Lower lobe of right lung (tissue), 2 donors: ENCODE data around the gene DHRSX. TPM values are rescaled to one million over a fixed set of nuclear protein-coding genes. Genes with fewer than 3 reads are reported as not detected.

Experiments
- ATAC-seq, 2 donors: fragments of 200-7000 bp; cut with Tn5 transposase; one replicate each; pipeline ENCODE4 v1.9.1; 2020 to 2022; ENCODE audit warnings: mild to moderate bottlenecking in 2 of 2, moderate library complexity in 2 of 2
- DNase-seq: peaks from one replicate; pipeline ENCODE4 v3.0.0-alpha.2; 2020
- H3K27ac ChIP-seq: fragments of 200-600 bp; one replicate; pipeline ENCODE4 v1.8.0; 2022
- H3K27me3 ChIP-seq: fragments of 200-600 bp; one replicate; pipeline ENCODE4 v1.8.0; 2022; ENCODE audit warnings: low read depth
- H3K36me3 ChIP-seq: fragments of 200-600 bp; one replicate; pipeline ENCODE4 v1.8.0; 2022; ENCODE audit warnings: mild to moderate bottlenecking
- H3K4me1 ChIP-seq: fragments of 200-600 bp; one replicate; pipeline ENCODE4 v1.8.0; 2022
- H3K4me3 ChIP-seq: fragments of 200-600 bp; one replicate; pipeline ENCODE4 v1.8.0; 2022; ENCODE audit warnings: mild to moderate bottlenecking
- H3K9me3 ChIP-seq: fragments of 200-600 bp; one replicate; pipeline ENCODE4 v1.8.0; 2022
- intact Hi-C: fragments of 100-400 bp; cut with DNase I; formaldehyde crosslinking; loops from one replicate; pipeline ENCODE4 v1.11.0; 2022
- total RNA-seq: library from RNA; stranded (reverse); fragmentation: NEBNext Ultra II Directional; extraction: Animal tissue kit (Norgen Biotek cat#: 25700); gene quantifications from one replicate; pipeline ENCODE4 v1.2.1, GENCODE V29; 2021
- TF ChIP-seq, protein P1 (sequence below): fragments of 200-600 bp; IDR thresholded peaks from one replicate; pipeline ENCODE4 v1.8.0; 2022; ENCODE audit warnings: antibody characterized with exemption, mild to moderate bottlenecking
- donor health status: DM: no; HTN: yes; CAD: no; lungs with severe emphysema.

The DHRSX gene
- total RNA-seq, 1 donor from 2014 or later: 31.9 TPM

GRCh38 chrX:2516623-2517022, 15.8 kb upstream of the DHRSX start:
- Histone ChIP-seq H3K27me3 (no peaks in the 10 kb centered on the region), H3K9me3 (no peaks in the 10 kb centered on the region)
- no peak for ATAC-seq

GRCh38 chrX:2514131-2514530, 13.4 kb upstream of the DHRSX start:
- no peak overlapping the region for H3K4me3 ChIP-seq
- ATAC-seq (no peak), DNase-seq (no peak)
- H3K36me3 ChIP-seq: no peaks in the 10 kb centered on the region
- H3K27me3 ChIP-seq: no peaks in the 10 kb centered on the region
- H3K9me3 ChIP-seq: no peaks in the 10 kb centered on the region
- no peaks in the 10 kb centered on the region for H3K4me1 ChIP-seq
- TF ChIP-seq, protein P1, sequence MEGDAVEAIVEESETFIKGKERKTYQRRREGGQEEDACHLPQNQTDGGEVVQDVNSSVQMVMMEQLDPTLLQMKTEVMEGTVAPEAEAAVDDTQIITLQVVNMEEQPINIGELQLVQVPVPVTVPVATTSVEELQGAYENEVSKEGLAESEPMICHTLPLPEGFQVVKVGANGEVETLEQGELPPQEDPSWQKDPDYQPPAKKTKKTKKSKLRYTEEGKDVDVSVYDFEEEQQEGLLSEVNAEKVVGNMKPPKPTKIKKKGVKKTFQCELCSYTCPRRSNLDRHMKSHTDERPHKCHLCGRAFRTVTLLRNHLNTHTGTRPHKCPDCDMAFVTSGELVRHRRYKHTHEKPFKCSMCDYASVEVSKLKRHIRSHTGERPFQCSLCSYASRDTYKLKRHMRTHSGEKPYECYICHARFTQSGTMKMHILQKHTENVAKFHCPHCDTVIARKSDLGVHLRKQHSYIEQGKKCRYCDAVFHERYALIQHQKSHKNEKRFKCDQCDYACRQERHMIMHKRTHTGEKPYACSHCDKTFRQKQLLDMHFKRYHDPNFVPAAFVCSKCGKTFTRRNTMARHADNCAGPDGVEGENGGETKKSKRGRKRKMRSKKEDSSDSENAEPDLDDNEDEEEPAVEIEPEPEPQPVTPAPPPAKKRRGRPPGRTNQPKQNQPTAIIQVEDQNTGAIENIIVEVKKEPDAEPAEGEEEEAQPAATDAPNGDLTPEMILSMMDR: no peak
- H3K27ac ChIP-seq: no peak overlapping the region
- intact Hi-C loops: no loop called here

More at GRCh38 chrX:2516623-2517022, 15.8 kb upstream of the DHRSX start:
- intact Hi-C loops: no loop called here
- Histone ChIP-seq H3K4me1 (no peaks in the 10 kb centered on the region), H3K27ac (no peak overlapping the region), H3K36me3 (no peaks in the 10 kb centered on the region), H3K4me3 (no peak overlapping the region)
- TF ChIP-seq, protein P1: no peak
- DNase-seq: no peak

GRCh38 chrX:2513121-2513664, 12.4 kb upstream of the DHRSX start:
- Histone ChIP-seq H3K27ac (no peak overlapping the region), H3K4me3 (no peak overlapping the region), H3K4me1 (no peaks in the 10 kb centered on the region), H3K36me3 (no peaks in the 10 kb centered on the region), H3K27me3 (no peaks in the 10 kb centered on the region), H3K9me3 (no peaks in the 10 kb centered on the region)
- intact Hi-C loops: no loop called here
- TF ChIP-seq, protein P1: no peak
- ATAC-seq (no peak), DNase-seq (no peak)

GRCh38 chrX:2512501-2512900, 11.7 kb upstream of the DHRSX start:
- TF ChIP-seq, protein P1: no peak
- Histone ChIP-seq H3K9me3 (no peaks in the 10 kb centered on the region), H3K4me3 (no peak overlapping the region), H3K27me3 (no peaks in the 10 kb centered on the region), H3K27ac (no peak overlapping the region), H3K36me3 (no peaks in the 10 kb centered on the region), H3K4me1 (no peaks in the 10 kb centered on the region)
- DNase-seq (no peak), ATAC-seq (no peak)
- intact Hi-C loops: no loop called here

DNA sequence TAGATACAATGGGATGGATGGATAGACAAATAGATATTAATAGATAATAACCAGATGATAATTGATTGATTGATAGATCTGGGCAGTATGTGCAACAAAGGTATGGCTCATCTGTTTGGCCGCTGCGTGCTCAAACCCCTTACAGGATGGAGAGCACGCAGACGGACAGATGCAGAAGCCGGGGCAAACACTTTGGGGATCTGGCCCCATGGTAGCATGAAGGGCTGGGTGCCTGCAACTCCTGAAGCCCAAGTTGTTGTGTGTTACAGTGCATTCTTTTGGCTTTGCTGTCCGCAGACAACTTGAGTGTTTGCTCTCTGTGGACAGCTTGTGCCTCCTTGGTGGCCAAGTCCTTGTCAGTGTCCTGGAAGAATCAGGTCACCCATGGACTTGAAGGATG, 10.6 kb upstream of the DHRSX start:
- Histone ChIP-seq H3K27me3 (no peaks in the 10 kb centered on the region), H3K4me1 (no peaks in the 10 kb centered on the region), H3K4me3 (no peak overlapping the region), H3K36me3 (no peaks in the 10 kb centered on the region), H3K27ac (no peak overlapping the region), H3K9me3 (no peaks in the 10 kb centered on the region)
- no peak for ATAC-seq
- intact Hi-C loops: no loop called here
- DNase-seq: no peak
- TF ChIP-seq, protein P1: no peak
